PC-3 (cell line): Measurements from ENCODE around the gene INPP5F.

ENCODE experiments used
- EZH2 ChIP-seq: fragments of 300-600 bp; sonication (generic); IDR thresholded peaks from one replicate; pipeline ENCODE4 v1.6.1; 2017; ENCODE audit warnings: antibody characterized with exemption, mild to moderate bottlenecking, low read length; ENCODE audit not compliant: unreplicated experiment
- EZH2phosphoT487 ChIP-seq: fragments of 300-600 bp; sonication (generic); IDR thresholded peaks from 2 replicates; pipeline ENCODE4 v1.6.1; 2018; ENCODE audit warnings: mild to moderate bottlenecking, antibody characterized with exemption, low read length, borderline replicate concordance
- TF ChIP-seq, protein P1 (sequence below): fragments of 300-600 bp; sonication (generic); conservative IDR thresholded peaks from 2 replicates; pipeline ENCODE4 v1.5.1; 2017; ENCODE audit warnings: antibody characterized with exemption, low read depth, mild to moderate bottlenecking, low read length

DNA sequence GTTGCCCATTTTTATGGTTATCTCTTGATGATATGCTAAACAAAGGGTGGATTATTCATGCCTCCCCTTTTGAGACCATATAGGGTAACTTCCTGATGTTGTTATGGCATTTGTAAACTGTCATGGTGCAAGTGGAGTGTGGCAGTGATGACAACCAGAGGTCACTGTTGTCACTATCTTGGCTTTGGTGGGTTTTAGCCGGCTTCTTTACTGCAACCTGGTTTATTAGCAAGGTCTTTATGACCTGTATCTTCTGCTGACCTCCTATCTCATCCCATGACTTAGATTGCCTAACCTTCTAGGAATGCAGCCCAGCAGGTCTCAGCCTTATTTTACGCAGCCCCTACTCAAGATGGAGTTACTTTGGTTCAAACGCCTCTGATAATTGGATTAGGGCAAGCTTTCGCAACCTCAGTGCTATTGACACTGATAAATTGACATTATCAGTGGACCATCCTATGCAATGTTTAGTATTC is 37.8 kb upstream of the INPP5F start:
- TF ChIP-seq, protein P1, sequence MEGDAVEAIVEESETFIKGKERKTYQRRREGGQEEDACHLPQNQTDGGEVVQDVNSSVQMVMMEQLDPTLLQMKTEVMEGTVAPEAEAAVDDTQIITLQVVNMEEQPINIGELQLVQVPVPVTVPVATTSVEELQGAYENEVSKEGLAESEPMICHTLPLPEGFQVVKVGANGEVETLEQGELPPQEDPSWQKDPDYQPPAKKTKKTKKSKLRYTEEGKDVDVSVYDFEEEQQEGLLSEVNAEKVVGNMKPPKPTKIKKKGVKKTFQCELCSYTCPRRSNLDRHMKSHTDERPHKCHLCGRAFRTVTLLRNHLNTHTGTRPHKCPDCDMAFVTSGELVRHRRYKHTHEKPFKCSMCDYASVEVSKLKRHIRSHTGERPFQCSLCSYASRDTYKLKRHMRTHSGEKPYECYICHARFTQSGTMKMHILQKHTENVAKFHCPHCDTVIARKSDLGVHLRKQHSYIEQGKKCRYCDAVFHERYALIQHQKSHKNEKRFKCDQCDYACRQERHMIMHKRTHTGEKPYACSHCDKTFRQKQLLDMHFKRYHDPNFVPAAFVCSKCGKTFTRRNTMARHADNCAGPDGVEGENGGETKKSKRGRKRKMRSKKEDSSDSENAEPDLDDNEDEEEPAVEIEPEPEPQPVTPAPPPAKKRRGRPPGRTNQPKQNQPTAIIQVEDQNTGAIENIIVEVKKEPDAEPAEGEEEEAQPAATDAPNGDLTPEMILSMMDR = no peak
- TF ChIP-seq EZH2 (no peak), EZH2phosphoT487 (no peak)
